Lower leg skin (tissue), 4 donors: ENCODE measurements around the gene GPR39. TPM values are rescaled to one million over a fixed set of nuclear protein-coding genes. Genes with fewer than 3 reads are reported as not detected.

ENCODE experiments used
- DNase-seq, 2 donors: peaks; one replicate each; pipeline ENCODE4 v3.0.0-alpha.2; 2019; ENCODE audit warnings: low spot score in 2 of 2
- H3K4me3 ChIP-seq: fragments of 200-600 bp; sonication (generic); 2 replicates; pipeline ENCODE4 v1.5.1; 2017; ENCODE audit warnings: mild to moderate bottlenecking, low read depth; ENCODE audit not compliant: poor library complexity, severe bottlenecking
- POLR2A ChIP-seq, 2 donors: fragments of 450-650 bp; IDR thresholded peaks; one replicate each; pipeline ENCODE4 v1.6.1; 2016 to 2017; ENCODE audit warnings: antibody characterized with exemption in 2 of 2, mild to moderate bottlenecking in 1 of 2, moderate library complexity in 1 of 2
- WGBS, 2 donors: methylation state at CpG; one replicate each; pipeline ENCODE4 v1.1.5; 2018; 5-methylcytosine and 5-hydroxymethylcytosine counted together
- intact Hi-C: fragments of 100-400 bp; cut with DNase I; formaldehyde crosslinking; loops from one replicate; pipeline ENCODE4 v1.15.0; 2023; ENCODE audit warnings: low total_unique reads
- total RNA-seq, 4 donors: library from RNA; depleted of rRNA; stranded (reverse); fragments of >200 nt; gene quantifications; one replicate each; pipeline ENCODE4 v1.1.0, GENCODE V29; 2016
- TF ChIP-seq, protein P1 (sequence below), 3 donors: fragments of 450-650 bp; IDR thresholded peaks; one replicate each; pipeline ENCODE4 v1.5.1; 2016; ENCODE audit warnings: antibody characterized with exemption in 3 of 3, mild to moderate bottlenecking in 3 of 3, moderate library complexity in 2 of 3

GPR39 gene
- total RNA-seq, 4 donors from 2014 or later: 0.30 to 2.8 (median 2.0) TPM

DNA sequence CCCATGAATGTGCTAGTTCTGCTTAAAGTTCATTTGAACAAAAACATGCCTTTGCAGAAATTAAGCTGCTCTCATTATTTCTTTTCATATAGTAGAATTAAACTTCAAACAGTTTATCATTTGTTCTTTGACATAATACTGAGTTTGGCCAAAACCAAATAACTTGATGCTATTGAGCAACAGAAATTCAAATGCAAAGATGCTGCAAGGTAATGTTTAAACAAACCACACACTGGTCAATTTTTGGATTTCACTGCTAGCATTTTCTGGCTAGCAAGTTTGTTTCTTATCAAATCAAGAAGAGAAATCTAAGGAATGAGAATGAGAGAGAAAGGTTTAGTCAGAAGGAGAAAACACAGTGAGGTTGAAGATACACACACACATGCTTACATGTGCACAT, 173.4 kb downstream of the GPR39 start:
- no peak for DNase-seq
- intact Hi-C loops: no loop called here
- no peak for TF ChIP-seq POLR2A (IDR thresholded peaks at IDR 0.05)
- TF ChIP-seq, protein P1, sequence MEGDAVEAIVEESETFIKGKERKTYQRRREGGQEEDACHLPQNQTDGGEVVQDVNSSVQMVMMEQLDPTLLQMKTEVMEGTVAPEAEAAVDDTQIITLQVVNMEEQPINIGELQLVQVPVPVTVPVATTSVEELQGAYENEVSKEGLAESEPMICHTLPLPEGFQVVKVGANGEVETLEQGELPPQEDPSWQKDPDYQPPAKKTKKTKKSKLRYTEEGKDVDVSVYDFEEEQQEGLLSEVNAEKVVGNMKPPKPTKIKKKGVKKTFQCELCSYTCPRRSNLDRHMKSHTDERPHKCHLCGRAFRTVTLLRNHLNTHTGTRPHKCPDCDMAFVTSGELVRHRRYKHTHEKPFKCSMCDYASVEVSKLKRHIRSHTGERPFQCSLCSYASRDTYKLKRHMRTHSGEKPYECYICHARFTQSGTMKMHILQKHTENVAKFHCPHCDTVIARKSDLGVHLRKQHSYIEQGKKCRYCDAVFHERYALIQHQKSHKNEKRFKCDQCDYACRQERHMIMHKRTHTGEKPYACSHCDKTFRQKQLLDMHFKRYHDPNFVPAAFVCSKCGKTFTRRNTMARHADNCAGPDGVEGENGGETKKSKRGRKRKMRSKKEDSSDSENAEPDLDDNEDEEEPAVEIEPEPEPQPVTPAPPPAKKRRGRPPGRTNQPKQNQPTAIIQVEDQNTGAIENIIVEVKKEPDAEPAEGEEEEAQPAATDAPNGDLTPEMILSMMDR (IDR thresholded peaks at IDR 0.05): no peak
- H3K4me3 ChIP-seq: no peak overlapping the region

DNA sequence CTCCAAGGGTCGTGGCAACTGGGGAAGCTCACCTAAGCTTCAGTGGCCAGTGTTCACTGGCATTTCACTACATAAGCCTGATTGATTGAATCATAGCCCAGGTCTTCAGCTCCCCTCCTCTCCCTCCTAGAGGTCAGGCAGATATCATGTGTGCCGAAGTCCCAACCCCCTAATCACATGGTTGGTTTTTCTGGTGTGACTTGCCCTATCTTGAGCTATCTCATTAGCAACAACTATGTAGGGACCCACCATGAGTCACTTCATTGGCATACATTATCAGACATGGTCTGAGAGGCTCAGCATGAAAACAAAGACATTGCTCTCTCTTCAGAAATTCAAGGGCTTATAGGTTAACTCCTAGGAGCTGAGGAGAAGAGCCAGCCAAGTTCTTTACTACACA, 176.6 kb downstream of the GPR39 start:
- H3K4me3 ChIP-seq: no peak overlapping the region
- intact Hi-C loops: no loop called here
- TF ChIP-seq, protein P1 (IDR thresholded peaks at IDR 0.05): no peak
- TF ChIP-seq POLR2A (IDR thresholded peaks at IDR 0.05): no peak
- 73 to 85% methylated on average over 2 of the region's 2 CpGs for WGBS, 2 donors
- DNase-seq: no peak

DNA sequence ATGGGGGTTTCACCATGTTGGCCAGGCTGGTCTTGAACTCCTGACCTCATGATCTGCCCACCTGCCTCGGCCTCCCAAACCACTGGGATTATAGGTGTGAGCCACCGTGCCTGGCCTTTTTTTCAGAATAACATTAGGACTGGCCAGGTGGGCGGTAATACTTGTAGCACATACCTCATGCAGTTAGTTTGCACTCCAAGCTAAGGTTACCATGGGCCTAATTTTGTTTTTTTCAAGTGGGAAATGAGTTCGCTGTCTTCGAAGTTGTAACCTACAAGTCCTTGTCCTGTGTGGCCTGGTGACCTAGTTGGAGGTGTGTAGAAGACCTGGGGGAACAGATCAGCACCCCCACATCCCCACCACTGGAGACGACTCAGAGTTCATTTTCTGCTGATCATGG, 178.6 kb downstream of the GPR39 start:
- intact Hi-C loops: no loop called here
- 83 to 91% methylated on average over 6 of the region's 6 CpGs for WGBS, 2 donors
- no peak overlapping the region for H3K4me3 ChIP-seq
- TF ChIP-seq, protein P1 (IDR thresholded peaks at IDR 0.05): no peak
- no peak for TF ChIP-seq POLR2A (IDR thresholded peaks at IDR 0.05)
- DNase-seq: no peak

DNA sequence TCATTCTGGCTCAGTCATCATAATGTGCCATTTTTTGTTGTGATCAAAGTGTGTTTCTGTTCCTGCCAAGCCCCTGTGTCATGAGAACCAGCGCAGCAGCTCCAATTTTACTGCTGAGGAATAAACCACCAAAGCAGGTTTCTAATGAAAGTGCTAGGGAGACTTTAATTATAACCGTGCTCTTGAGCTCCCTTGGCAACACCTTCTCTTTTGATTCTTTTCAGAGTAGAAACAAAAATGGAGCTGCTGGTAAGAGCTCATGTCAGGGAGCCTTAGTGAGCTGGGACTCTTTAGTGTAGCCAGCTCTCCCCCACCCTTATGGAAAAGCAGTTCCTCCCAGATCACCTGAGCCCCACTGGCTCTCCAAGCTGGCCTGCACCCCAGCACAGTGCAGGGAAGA, 179.1 kb downstream of the GPR39 start:
- DNase-seq: no peak
- TF ChIP-seq POLR2A (IDR thresholded peaks at IDR 0.05): no peak
- TF ChIP-seq, protein P1 (IDR thresholded peaks at IDR 0.05): no peak
- 70 to 76% methylated on average over 2 of the region's 2 CpGs for WGBS, 2 donors
- H3K4me3 ChIP-seq: no peak overlapping the region
- intact Hi-C loops: no loop called here

DNA sequence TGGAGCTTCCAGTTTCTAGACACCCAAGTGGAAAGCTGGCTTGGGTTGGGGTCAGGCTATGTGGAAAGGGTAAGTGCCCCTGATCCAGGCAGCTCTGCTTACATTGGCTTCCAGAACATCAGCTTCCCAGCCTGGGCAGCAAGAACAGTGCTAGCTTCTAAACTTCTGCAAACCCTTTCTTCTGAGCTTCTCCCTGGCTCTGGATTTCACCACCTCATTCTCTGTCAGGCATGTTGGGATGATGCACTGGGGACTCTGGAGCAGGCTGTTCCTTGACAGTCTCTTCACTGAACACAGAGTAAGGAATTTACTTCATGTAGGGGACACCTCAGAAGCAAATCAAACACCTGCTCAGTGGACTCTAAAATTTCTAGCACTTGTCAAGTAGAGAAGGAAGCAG, 180.6 kb downstream of the GPR39 start:
- H3K4me3 ChIP-seq: no peak overlapping the region
- no peak for TF ChIP-seq POLR2A (IDR thresholded peaks at IDR 0.05)
- TF ChIP-seq, protein P1 (IDR thresholded peaks at IDR 0.05): no peak
- no peak for DNase-seq
- intact Hi-C loops: no loop called here

DNA sequence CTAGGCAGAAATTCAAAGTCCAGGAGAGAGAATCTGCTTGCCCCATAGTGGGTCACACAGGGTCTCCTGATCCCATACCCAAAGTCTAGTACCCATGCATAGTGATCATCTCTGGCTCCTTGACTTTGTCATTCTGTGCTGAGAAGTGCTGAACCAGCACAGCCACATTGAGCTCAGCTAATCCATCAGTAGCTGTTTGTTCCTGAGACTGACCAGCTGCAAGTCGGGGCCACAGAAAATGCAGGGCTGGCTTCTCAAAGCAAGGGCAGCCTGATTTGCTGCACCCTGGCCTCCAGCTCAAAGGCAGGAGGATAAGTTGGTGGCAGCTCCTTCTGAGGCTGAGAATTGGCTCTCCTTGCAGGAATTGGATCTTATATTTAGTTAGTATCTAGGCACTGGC, 181.2 kb downstream of the GPR39 start:
- WGBS, 2 donors: 92 to 95% methylated on average over 1 of the region's 1 CpG
- DNase-seq: no peak
- TF ChIP-seq POLR2A (IDR thresholded peaks at IDR 0.05): no peak
- TF ChIP-seq, protein P1 (IDR thresholded peaks at IDR 0.05): no peak
- intact Hi-C loops: no loop called here
- no peak overlapping the region for H3K4me3 ChIP-seq
